ENCODE data around the gene NPY.

The NPY gene

GRCh38 chr7:24291271-24291670, 7.3 kb downstream of the NPY start:
- H3K9me3 ChIP-seq (ENCODE audit: insufficient read depth, low read length) = no peaks in the 10 kb centered on the region
- H3K9ac ChIP-seq (ENCODE audit: insufficient read length, low read depth) = no peak overlapping the region
- H3K4me1 ChIP-seq (ENCODE audit: insufficient read depth, insufficient read length) = peaks cover 2% of the 10 kb centered on the region
- no peak for DNase-seq (ENCODE audit: low read depth, low spot score)
- no peak for TF ChIP-seq SUZ12 (IDR thresholded peaks at IDR 0.05; ENCODE audit: extremely low read depth, insufficient read depth, insufficient read length)
- no peak for TF ChIP-seq YY1 (IDR thresholded peaks at IDR 0.05; ENCODE audit: insufficient read depth, insufficient read length)
- TF ChIP-seq ZNF274 (IDR thresholded peaks at IDR 0.05; ENCODE audit: low read depth, low read length) = no peak
- no peak overlapping the region for H3K4me3 ChIP-seq (ENCODE audit: insufficient read length, low read depth)
- no peaks in the 10 kb centered on the region for H3K36me3 ChIP-seq (ENCODE audit: insufficient read depth, insufficient read length, low read length)
- H3K27me3 ChIP-seq (ENCODE audit: insufficient read depth, insufficient read length) = peaks cover 8% of the 10 kb centered on the region

GRCh38 chr7:24297362-24297761, 13.4 kb downstream of the NPY start:
- Histone ChIP-seq H3K4me1 (ENCODE audit: insufficient read depth, insufficient read length) (no peaks in the 10 kb centered on the region), H3K27me3 (ENCODE audit: insufficient read depth, insufficient read length) (no peaks in the 10 kb centered on the region), H3K36me3 (ENCODE audit: insufficient read depth, insufficient read length, low read length) (no peaks in the 10 kb centered on the region), H3K9me3 (ENCODE audit: insufficient read depth, low read length) (no peaks in the 10 kb centered on the region), H3K9ac (ENCODE audit: insufficient read length, low read depth) (no peak overlapping the region), H3K4me3 (ENCODE audit: insufficient read length, low read depth) (no peak overlapping the region)
- no peak for DNase-seq (ENCODE audit: low read depth, low spot score)
- TF ChIP-seq YY1 (IDR thresholded peaks at IDR 0.05; ENCODE audit: insufficient read depth, insufficient read length) (no peak), SUZ12 (IDR thresholded peaks at IDR 0.05; ENCODE audit: extremely low read depth, insufficient read depth, insufficient read length) (no peak), ZNF274 (IDR thresholded peaks at IDR 0.05; ENCODE audit: low read depth, low read length) (no peak)

DNA sequence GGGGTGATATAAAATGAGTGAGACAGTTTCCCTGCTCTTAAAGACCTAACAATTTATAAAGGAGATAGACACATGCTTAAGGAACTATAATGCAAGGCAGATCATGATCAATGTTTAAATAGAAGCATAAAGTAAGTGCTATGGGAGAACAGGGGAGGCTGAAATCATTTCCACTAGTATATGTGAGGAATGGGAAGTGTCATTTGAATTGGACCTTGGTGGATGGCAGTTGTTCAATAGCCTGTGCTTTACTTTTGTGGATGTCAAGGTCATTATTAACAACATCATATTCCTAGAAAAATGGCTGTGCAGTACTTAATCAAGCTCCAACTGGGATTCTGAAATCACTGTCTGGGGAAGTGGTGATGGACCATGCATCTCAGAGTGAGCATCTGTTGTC, 14.7 kb downstream of the NPY start:
- Histone ChIP-seq H3K4me1 (ENCODE audit: insufficient read depth, insufficient read length) (no peaks in the 10 kb centered on the region), H3K9ac (ENCODE audit: insufficient read length, low read depth) (no peak overlapping the region), H3K36me3 (ENCODE audit: insufficient read depth, insufficient read length, low read length) (no peaks in the 10 kb centered on the region), H3K9me3 (ENCODE audit: insufficient read depth, low read length) (no peaks in the 10 kb centered on the region), H3K27me3 (ENCODE audit: insufficient read depth, insufficient read length) (no peaks in the 10 kb centered on the region), H3K4me3 (ENCODE audit: insufficient read length, low read depth) (no peak overlapping the region)
- no peak for TF ChIP-seq YY1 (IDR thresholded peaks at IDR 0.05; ENCODE audit: insufficient read depth, insufficient read length)
- no peak for TF ChIP-seq ZNF274 (IDR thresholded peaks at IDR 0.05; ENCODE audit: low read depth, low read length)
- no peak for TF ChIP-seq SUZ12 (IDR thresholded peaks at IDR 0.05; ENCODE audit: extremely low read depth, insufficient read depth, insufficient read length)
- no peak for DNase-seq (ENCODE audit: low read depth, low spot score)

DNA sequence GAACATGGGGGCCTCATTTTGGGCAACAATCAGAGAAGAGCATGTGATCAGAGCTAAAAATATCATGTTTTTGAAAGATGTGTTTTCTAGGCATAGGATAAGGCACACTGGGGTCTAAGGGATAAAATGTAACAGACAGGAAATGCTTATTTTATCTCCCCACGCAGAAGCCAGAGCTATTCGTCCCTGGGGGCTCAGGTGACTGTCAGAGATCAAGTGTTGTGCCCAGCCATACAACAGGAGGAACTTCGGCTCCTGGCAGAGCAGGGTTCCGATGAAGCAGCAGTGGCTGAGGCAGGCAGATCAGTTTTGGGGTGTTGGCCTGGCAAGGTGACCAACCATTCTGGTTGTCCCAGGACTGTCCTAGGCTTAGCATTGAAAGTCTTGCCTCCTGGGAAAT, 15.2 kb downstream of the NPY start:
- TF ChIP-seq SUZ12 (IDR thresholded peaks at IDR 0.05; ENCODE audit: extremely low read depth, insufficient read depth, insufficient read length) (no peak), YY1 (IDR thresholded peaks at IDR 0.05; ENCODE audit: insufficient read depth, insufficient read length) (no peak), ZNF274 (IDR thresholded peaks at IDR 0.05; ENCODE audit: low read depth, low read length) (no peak)
- Histone ChIP-seq H3K27me3 (ENCODE audit: insufficient read depth, insufficient read length) (no peaks in the 10 kb centered on the region), H3K36me3 (ENCODE audit: insufficient read depth, insufficient read length, low read length) (no peaks in the 10 kb centered on the region), H3K4me3 (ENCODE audit: insufficient read length, low read depth) (no peak overlapping the region), H3K9ac (ENCODE audit: insufficient read length, low read depth) (no peak overlapping the region), H3K4me1 (ENCODE audit: insufficient read depth, insufficient read length) (no peaks in the 10 kb centered on the region), H3K9me3 (ENCODE audit: insufficient read depth, low read length) (no peaks in the 10 kb centered on the region)
- no peak for DNase-seq (ENCODE audit: low read depth, low spot score)

DNA sequence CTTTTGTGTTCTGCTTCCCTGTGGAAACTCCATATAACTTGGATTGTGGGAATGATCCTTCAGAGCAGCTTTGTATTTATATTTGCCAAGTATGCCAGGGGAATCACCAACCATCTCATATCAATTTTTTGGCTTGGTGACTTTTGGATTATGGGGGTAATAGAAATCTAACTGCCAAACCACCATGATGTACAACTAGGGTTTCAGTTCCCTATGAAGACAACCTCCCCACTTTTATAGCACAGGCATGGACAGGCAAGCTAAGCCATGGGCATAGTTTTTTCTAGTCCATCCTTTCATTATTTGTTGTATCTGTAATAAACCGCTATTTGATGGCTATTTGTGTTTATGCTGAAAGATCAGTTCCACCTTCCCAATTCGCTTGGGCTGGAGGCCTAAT, 17.7 kb downstream of the NPY start:
- no peak for TF ChIP-seq SUZ12 (IDR thresholded peaks at IDR 0.05; ENCODE audit: extremely low read depth, insufficient read depth, insufficient read length)
- TF ChIP-seq YY1 (IDR thresholded peaks at IDR 0.05; ENCODE audit: insufficient read depth, insufficient read length) = no peak
- TF ChIP-seq ZNF274 (IDR thresholded peaks at IDR 0.05; ENCODE audit: low read depth, low read length) = no peak
- peaks cover 4% of the 10 kb centered on the region for H3K4me1 ChIP-seq (ENCODE audit: insufficient read depth, insufficient read length)
- no peak for DNase-seq (ENCODE audit: low read depth, low spot score)
- H3K9ac ChIP-seq (ENCODE audit: insufficient read length, low read depth) = no peak overlapping the region
- H3K36me3 ChIP-seq (ENCODE audit: insufficient read depth, insufficient read length, low read length) = no peaks in the 10 kb centered on the region
- H3K9me3 ChIP-seq (ENCODE audit: insufficient read depth, low read length) = peaks cover 7% of the 10 kb centered on the region; the same call in 1 of the 2 replicates
- H3K4me3 ChIP-seq (ENCODE audit: insufficient read length, low read depth) = no peak overlapping the region
- no peaks in the 10 kb centered on the region for H3K27me3 ChIP-seq (ENCODE audit: insufficient read depth, insufficient read length)

DNA sequence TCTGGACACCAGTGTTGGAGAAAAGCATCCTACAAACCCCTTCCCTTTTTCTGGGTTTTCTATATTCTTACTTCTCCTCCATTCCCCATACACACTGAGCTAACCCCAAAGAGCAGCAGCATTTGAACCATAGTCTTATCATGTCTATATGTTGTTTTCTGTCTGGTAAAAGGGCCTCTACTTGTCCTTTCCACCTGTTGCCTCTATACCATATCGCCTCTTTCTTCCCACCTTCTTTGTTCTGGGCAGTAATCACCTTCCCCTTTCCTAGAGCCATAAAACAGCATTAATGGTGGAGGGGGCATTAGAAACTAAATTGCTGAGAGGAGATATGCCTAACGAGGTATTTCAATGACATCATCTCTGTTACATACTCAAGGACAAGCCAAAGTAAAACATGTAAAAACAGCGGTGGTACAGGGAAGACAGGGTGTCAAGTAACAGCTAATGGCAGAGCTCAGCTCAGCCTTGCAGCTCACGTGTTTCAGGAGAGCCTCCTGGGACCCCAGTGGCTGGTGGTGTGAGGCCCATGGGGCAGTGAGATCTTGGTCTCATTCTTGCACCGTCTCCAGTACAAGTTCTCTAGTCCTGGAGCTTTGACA, 20.6 kb downstream of the NPY start:
- no peak overlapping the region for H3K4me3 ChIP-seq (ENCODE audit: insufficient read length, low read depth)
- H3K27me3 ChIP-seq (ENCODE audit: insufficient read depth, insufficient read length) = no peaks in the 10 kb centered on the region
- H3K9me3 ChIP-seq (ENCODE audit: insufficient read depth, low read length) = peaks cover 8% of the 10 kb centered on the region; the same call in 1 of the 2 replicates
- no peaks in the 10 kb centered on the region for H3K36me3 ChIP-seq (ENCODE audit: insufficient read depth, insufficient read length, low read length)
- H3K9ac ChIP-seq (ENCODE audit: insufficient read length, low read depth) = no peak overlapping the region
- TF ChIP-seq SUZ12 (IDR thresholded peaks at IDR 0.05; ENCODE audit: extremely low read depth, insufficient read depth, insufficient read length) (no peak), YY1 (IDR thresholded peaks at IDR 0.05; ENCODE audit: insufficient read depth, insufficient read length) (no peak), ZNF274 (IDR thresholded peaks at IDR 0.05; ENCODE audit: low read depth, low read length) (no peak)
- H3K4me1 ChIP-seq (ENCODE audit: insufficient read depth, insufficient read length) = peaks cover 4% of the 10 kb centered on the region
- DNase-seq (ENCODE audit: low read depth, low spot score) = no peak

DNA sequence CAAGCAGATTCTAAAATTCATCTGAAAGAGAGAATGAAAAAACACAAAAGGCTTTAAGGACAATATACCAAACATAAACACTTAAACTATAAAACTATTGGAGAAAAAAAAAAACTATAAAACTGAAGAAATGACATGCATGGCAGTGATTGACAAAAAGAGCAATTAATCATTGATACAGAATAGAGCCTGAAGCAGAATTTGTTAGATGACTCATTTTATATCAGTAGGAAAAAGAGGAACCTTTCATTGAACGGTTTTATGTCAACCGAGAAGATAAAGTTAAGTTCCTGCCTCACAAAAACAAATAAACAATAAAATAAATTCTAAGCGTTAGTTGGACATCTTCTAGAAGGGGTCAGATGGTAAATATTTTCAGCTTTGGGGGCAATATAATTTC, 23.3 kb downstream of the NPY start:
- Histone ChIP-seq H3K4me1 (ENCODE audit: insufficient read depth, insufficient read length) (peaks cover 4% of the 10 kb centered on the region), H3K27me3 (ENCODE audit: insufficient read depth, insufficient read length) (no peaks in the 10 kb centered on the region), H3K4me3 (ENCODE audit: insufficient read length, low read depth) (no peak overlapping the region), H3K36me3 (ENCODE audit: insufficient read depth, insufficient read length, low read length) (no peaks in the 10 kb centered on the region), H3K9me3 (ENCODE audit: insufficient read depth, low read length) (peaks cover 8% of the 10 kb centered on the region; the same call in 1 of the 2 replicates), H3K9ac (ENCODE audit: insufficient read length, low read depth) (no peak overlapping the region)
- TF ChIP-seq YY1 (IDR thresholded peaks at IDR 0.05; ENCODE audit: insufficient read depth, insufficient read length) (no peak), SUZ12 (IDR thresholded peaks at IDR 0.05; ENCODE audit: extremely low read depth, insufficient read depth, insufficient read length) (no peak), ZNF274 (IDR thresholded peaks at IDR 0.05; ENCODE audit: low read depth, low read length) (no peak)
- no peak for DNase-seq (ENCODE audit: low read depth, low spot score)
